ENCODE data around the gene STXBP1.
A peak's percentile ranks its signal among the peaks of the same experiment; 100 is the strongest.
"Not testable (repeated sequence)": the region's sequence is repeated elsewhere in the genome, so short reads cannot be mapped to it uniquely, and the experiment has no call there.

Gene STXBP1

GRCh38 chr9:127611899-127612790, at the start of gene STXBP1:
TSS of gene STXBP1 (plus strand) at chr9:127612277. CDS start at chr9:127612404, 127 bp downstream.
- DNase-seq, result peak; percentile 89

- DNase-seq, result no peak
Observed at GRCh38 chr9:127562279-127562796, 49.7 kb upstream of the STXBP1 start.

- no peak for DNase-seq
Observed at GRCh38 chr9:127562841-127563401, 49.2 kb upstream of the STXBP1 start.

- no peak for DNase-seq
Observed at GRCh38 chr9:127563579-127563978, 48.5 kb upstream of the STXBP1 start.

GRCh38 chr9:127565231-127565630, 46.8 kb upstream of the STXBP1 start:
- no peak for DNase-seq

GRCh38 chr9:127566351-127567001, 45.6 kb upstream of the STXBP1 start:
- no peak for DNase-seq

- DNase-seq, result no peak
Observed at GRCh38 chr9:127567035-127567729, 44.9 kb upstream of the STXBP1 start.

- no peak for DNase-seq
Observed at GRCh38 chr9:127567730-127568617, 44.1 kb upstream of the STXBP1 start.

- no peak for DNase-seq
Observed at GRCh38 chr9:127568618-127568970, 43.5 kb upstream of the STXBP1 start.

- peak; percentile 74 for DNase-seq
Observed at GRCh38 chr9:127568971-127569885, 42.8 kb upstream of the STXBP1 start.

- DNase-seq, result peak; percentile 26
Observed at GRCh38 chr9:127569886-127570401, 42.1 kb upstream of the STXBP1 start.

GRCh38 chr9:127570533-127571111, 41.5 kb upstream of the STXBP1 start:
- DNase-seq, result no peak

- DNase-seq, result no peak
Observed at GRCh38 chr9:127571971-127572370, 40.1 kb upstream of the STXBP1 start.

- DNase-seq, result no peak
Observed at GRCh38 chr9:127572961-127573721, 38.9 kb upstream of the STXBP1 start.

GRCh38 chr9:127574072-127574993, 37.7 kb upstream of the STXBP1 start:
- peak; percentile 57 for DNase-seq

GRCh38 chr9:127575875-127576778, 36.0 kb upstream of the STXBP1 start:
- no peak for DNase-seq

- DNase-seq, result not testable (repeated sequence)
Observed at GRCh38 chr9:127577194-127577593, 34.9 kb upstream of the STXBP1 start.
